Fibroblast of lung (primary cell): ENCODE measurements around the gene AKNAD1. TPM values are rescaled to one million over a fixed set of nuclear protein-coding genes. Genes with fewer than 3 reads are reported as not detected.

ENCODE experiments used
- DNase-seq, 2 donors: peaks; one replicate each; pipeline versions ENCODE4 v3.0.0 to v3.0.0-alpha.2; 2010; ENCODE audit warnings: low read depth in 2 of 2
- H2AFZ ChIP-seq: 2 replicates; pipeline ENCODE4 v1.5.1; 2012; ENCODE audit warnings: low read length, control low read depth, inconsistent platforms
- H3K27ac ChIP-seq: 2 replicates; pipeline ENCODE4 v1.5.1; 2011; ENCODE audit warnings: low read length, control low read depth; ENCODE audit not compliant: insufficient read depth
- H3K27me3 ChIP-seq: 2 replicates; pipeline ENCODE4 v1.5.1; 2011; ENCODE audit warnings: mild to moderate bottlenecking, low read length; ENCODE audit not compliant: control insufficient read depth, insufficient read depth
- H3K36me3 ChIP-seq: 2 replicates; pipeline ENCODE4 v1.5.1; 2011; ENCODE audit warnings: low read length; ENCODE audit not compliant: control insufficient read depth, insufficient read depth
- H3K4me1 ChIP-seq: 2 replicates; pipeline ENCODE4 v1.5.1; 2011; ENCODE audit warnings: low read length; ENCODE audit not compliant: control insufficient read depth, insufficient read depth; ENCODE audit errors: extremely low read depth
- H3K4me2 ChIP-seq: 2 replicates; pipeline ENCODE4 v1.5.1; 2011; ENCODE audit warnings: low read length, control low read depth; ENCODE audit not compliant: insufficient read depth; ENCODE audit errors: extremely low read depth
- H3K4me3 ChIP-seq, 4 experiments: fragments of 200-600 bp in 1 of 4; sonication (generic) in 1 of 4; replicated peaks in 1 of 4; 2 replicates each; pipeline ENCODE4 v1.5.1; 2011 to 2016; ENCODE audit warnings: low read length in 4 of 4, low read depth in 3 of 4, mild to moderate bottlenecking in 3 of 4, control low read depth in 2 of 4, inconsistent platforms in 1 of 4, mixed read lengths in 1 of 4; ENCODE audit not compliant: insufficient read depth in 1 of 4; ENCODE audit errors: control extremely low read depth in 1 of 4
- H3K79me2 ChIP-seq: 2 replicates; pipeline ENCODE4 v1.5.1; 2012; ENCODE audit warnings: mild to moderate bottlenecking, low read length, inconsistent platforms; ENCODE audit not compliant: control insufficient read depth, insufficient read depth
- H3K9ac ChIP-seq: 2 replicates; pipeline ENCODE4 v1.5.1; 2011; ENCODE audit warnings: mild to moderate bottlenecking, low read length, control low read depth; ENCODE audit not compliant: insufficient read depth
- H3K9me3 ChIP-seq: 2 replicates; pipeline ENCODE4 v1.5.1; 2012; ENCODE audit warnings: low read depth, low read length; ENCODE audit not compliant: control insufficient read depth, insufficient read depth
- H4K20me1 ChIP-seq: 2 replicates; pipeline ENCODE4 v1.5.1; 2011; ENCODE audit warnings: low read length; ENCODE audit not compliant: control insufficient read depth, insufficient read depth; ENCODE audit errors: extremely low read depth
- CTCF ChIP-seq, 2 donors: IDR thresholded peaks in 1 of 2; conservative IDR thresholded peaks in 1 of 2; 1 replicate in 1 of 2; 2 replicates in 1 of 2; pipeline ENCODE4 v1.5.1; 2011 to 2012; ENCODE audit warnings: low read length in 2 of 2, control low read depth in 1 of 2, inconsistent platforms in 1 of 2, low read depth in 1 of 2, mild to moderate bottlenecking in 1 of 2
- EZH2 ChIP-seq: IDR thresholded peaks from 2 replicates; pipeline ENCODE4 v1.5.1; 2012; ENCODE audit warnings: low read length, control low read depth, mild to moderate bottlenecking; ENCODE audit errors: missing control alignments
- polyA plus RNA-seq, 2 donors: library from polyadenylated mRNA; depleted of rRNA in 1 of 2; stranded (reverse) in 1 of 2; unstranded in 1 of 2; fragments of >200 nt; gene quantifications; 2 replicates each; pipeline ENCODE4 v1.2.1, GENCODE V29; 2011 to 2012; ENCODE audit warnings: missing spikeins in 1 of 2
- total RNA-seq: library from RNA; depleted of rRNA; stranded (reverse); fragments of >200 nt; gene quantifications from 2 replicates; pipeline ENCODE4 v1.2.1, GENCODE V29; 2014

The AKNAD1 gene
- total and polyA plus RNA-seq, 2 donors (not counting 1 experiment from before 2014, with no cell fraction given): 0.17 to 1.2 TPM

DNA sequence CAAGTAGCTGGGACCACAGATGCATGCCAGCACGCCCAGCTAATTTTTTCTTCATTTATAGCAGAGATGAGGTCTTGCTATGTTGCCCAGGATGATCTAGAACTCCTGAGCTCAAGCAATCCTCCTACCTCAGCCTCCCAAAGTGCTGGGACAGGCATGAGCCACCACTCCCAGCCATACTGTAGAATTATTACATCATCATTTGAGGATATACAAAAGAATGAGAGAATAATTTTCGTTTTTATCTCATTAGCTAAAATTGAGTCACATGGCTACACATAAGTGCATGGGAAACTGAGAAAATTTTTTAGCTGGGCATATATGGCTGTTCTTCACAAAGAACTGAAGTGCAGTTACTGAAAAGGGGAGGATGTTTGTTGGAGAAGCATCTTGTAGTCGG is 89.2 kb downstream of the AKNAD1 start:
- Histone ChIP-seq H3K4me2 (no peak overlapping the region), H2AFZ (no peak overlapping the region)
- TF ChIP-seq EZH2 (no peak), CTCF (conservative IDR thresholded peaks at IDR 0.05 in 1 of 2, IDR thresholded peaks at IDR 0.05 in 1 of 2; ENCODE audit: low read depth in 1 of 2, low read length in 2 of 2) (no peak)

DNA sequence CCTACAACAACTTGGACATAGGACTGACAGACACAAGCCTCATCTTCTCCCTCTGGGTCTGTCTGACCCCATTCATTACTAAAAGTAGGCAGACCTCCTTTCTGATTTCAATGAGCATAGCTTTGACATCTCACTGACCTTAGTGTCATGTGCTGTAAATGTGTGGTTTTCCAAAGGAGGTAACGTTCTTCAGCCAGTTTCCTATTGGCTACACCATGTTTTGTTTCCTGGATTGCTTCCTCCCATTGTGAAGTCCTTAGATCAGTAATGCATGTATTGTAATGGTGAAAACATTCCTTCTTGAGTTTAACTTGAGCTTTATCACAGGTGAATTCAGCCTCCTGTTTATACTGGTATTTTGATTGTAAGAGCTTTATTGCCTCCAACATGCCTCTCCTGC is 89.8 kb downstream of the AKNAD1 start:
- H3K27me3 ChIP-seq: no peaks in the 10 kb centered on the region
- H3K9me3 ChIP-seq: no peaks in the 10 kb centered on the region
- DNase-seq: no peak
- H3K9ac ChIP-seq: no peak overlapping the region
- no peak overlapping the region for H3K27ac ChIP-seq
- H3K4me2 ChIP-seq: no peak overlapping the region
- no peak overlapping the region for H3K4me3 ChIP-seq
- peaks cover 2% of the 10 kb centered on the region for H3K79me2 ChIP-seq
- H2AFZ ChIP-seq: no peak overlapping the region
- H4K20me1 ChIP-seq: no peaks in the 10 kb centered on the region
- TF ChIP-seq EZH2: no peak
- no peak for TF ChIP-seq CTCF (conservative IDR thresholded peaks at IDR 0.05 in 1 of 2, IDR thresholded peaks at IDR 0.05 in 1 of 2; ENCODE audit: low read depth in 1 of 2, low read length in 2 of 2)
- H3K36me3 ChIP-seq: peaks cover 7% of the 10 kb centered on the region
- H3K4me1 ChIP-seq: no peaks in the 10 kb centered on the region

More for the DNA sequence above, 89.2 kb downstream of the AKNAD1 start:
- Histone ChIP-seq H4K20me1 (no peaks in the 10 kb centered on the region), H3K36me3 (peaks cover 5% of the 10 kb centered on the region), H3K4me3 (no peak overlapping the region), H3K27me3 (no peaks in the 10 kb centered on the region), H3K9me3 (no peaks in the 10 kb centered on the region), H3K9ac (no peak overlapping the region), H3K27ac (no peak overlapping the region), H3K4me1 (no peaks in the 10 kb centered on the region), H3K79me2 (peaks cover 2% of the 10 kb centered on the region)
- no peak for DNase-seq

Other genes with a start within 250 kb of the AKNAD1 start
- gene HENMT1, start 196.0 kb downstream of the AKNAD1 start, total RNA-seq: 3.0 and 4.1 TPM in 2 replicates
- 3.8 and 5.3 TPM in 2 replicates for gene HENMT1, start 196.0 kb downstream of the AKNAD1 start, polyA plus RNA-seq
- 11.6 and 17.8 TPM in 2 replicates for gene PRPF38B, start 164.8 kb downstream of the AKNAD1 start, total RNA-seq
- gene PRPF38B, start 164.8 kb downstream of the AKNAD1 start, polyA plus RNA-seq: 27.2 and 28.8 TPM in 2 replicates
- gene FNDC7, start 144.2 kb downstream of the AKNAD1 start, total RNA-seq: under 0.01 and 0.17 TPM in 2 replicates
- gene FNDC7, start 144.2 kb downstream of the AKNAD1 start, polyA plus RNA-seq: 0.03 and 0.06 TPM in 2 replicates
- 71.0 and 75.0 TPM in 2 replicates for gene STXBP3, start 110.4 kb downstream of the AKNAD1 start, total RNA-seq
- 51.8 and 55.3 TPM in 2 replicates for gene STXBP3, start 110.4 kb downstream of the AKNAD1 start, polyA plus RNA-seq
- 28.0 and 36.2 TPM in 2 replicates for gene GPSM2, start 19.9 kb upstream of the AKNAD1 start, total RNA-seq
- 32.6 and 61.1 TPM in 2 replicates for gene GPSM2, start 19.9 kb upstream of the AKNAD1 start, polyA plus RNA-seq
- gene CLCC1, start 106.4 kb upstream of the AKNAD1 start, total RNA-seq: 30.6 and 31.0 TPM in 2 replicates
- 30.2 and 33.1 TPM in 2 replicates for gene CLCC1, start 106.4 kb upstream of the AKNAD1 start, polyA plus RNA-seq
- gene WDR47, start 185.0 kb upstream of the AKNAD1 start, total RNA-seq: 16.9 and 19.7 TPM in 2 replicates
- 17.3 and 22.6 TPM in 2 replicates for gene WDR47, start 185.0 kb upstream of the AKNAD1 start, polyA plus RNA-seq
- 59.1 and 66.6 TPM in 2 replicates for gene TAF13, start 218.9 kb upstream of the AKNAD1 start, total RNA-seq
- gene TAF13, start 218.9 kb upstream of the AKNAD1 start, polyA plus RNA-seq: 85.7 and 98.7 TPM in 2 replicates
- gene TMEM167B, start 233.7 kb upstream of the AKNAD1 start, total RNA-seq: 39.5 and 52.2 TPM in 2 replicates
- 21.8 and 35.3 TPM in 2 replicates for gene TMEM167B, start 233.7 kb upstream of the AKNAD1 start, polyA plus RNA-seq